HG03354 (cell line): ENCODE measurements around the gene OSGEP.
"Not testable (repeated sequence)": the region's sequence is repeated elsewhere in the genome, so short reads cannot be mapped to it uniquely, and the experiment has no call there.

Experiments used
- ATAC-seq: cut with Tn5 transposase; IDR thresholded peaks from one replicate; pipeline ENCODE4 v1.9.1; 2021; ENCODE audit warnings: mild to moderate bottlenecking; ENCODE audit not compliant: unreplicated experiment, poor library complexity, severe bottlenecking

The OSGEP gene

GRCh38 chr14:20472536-20473169, 18.0 kb upstream of the OSGEP start:
- no peak for ATAC-seq

DNA sequence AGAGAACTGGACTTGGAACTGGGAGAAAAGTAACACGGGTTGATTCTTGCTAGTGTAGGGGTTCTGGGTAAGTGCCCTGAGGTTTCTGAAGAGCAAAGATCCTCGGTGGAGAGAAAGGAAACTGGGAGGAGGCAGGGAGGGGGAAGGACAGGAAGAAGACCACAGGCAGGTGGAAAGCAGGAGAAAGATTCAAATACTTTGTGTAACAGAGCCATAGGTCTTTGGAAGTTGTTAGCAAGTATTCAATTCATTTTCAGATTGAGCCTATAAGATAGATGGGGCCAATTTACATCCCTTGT, 15.9 kb upstream of the OSGEP start:
- no peak for ATAC-seq

DNA sequence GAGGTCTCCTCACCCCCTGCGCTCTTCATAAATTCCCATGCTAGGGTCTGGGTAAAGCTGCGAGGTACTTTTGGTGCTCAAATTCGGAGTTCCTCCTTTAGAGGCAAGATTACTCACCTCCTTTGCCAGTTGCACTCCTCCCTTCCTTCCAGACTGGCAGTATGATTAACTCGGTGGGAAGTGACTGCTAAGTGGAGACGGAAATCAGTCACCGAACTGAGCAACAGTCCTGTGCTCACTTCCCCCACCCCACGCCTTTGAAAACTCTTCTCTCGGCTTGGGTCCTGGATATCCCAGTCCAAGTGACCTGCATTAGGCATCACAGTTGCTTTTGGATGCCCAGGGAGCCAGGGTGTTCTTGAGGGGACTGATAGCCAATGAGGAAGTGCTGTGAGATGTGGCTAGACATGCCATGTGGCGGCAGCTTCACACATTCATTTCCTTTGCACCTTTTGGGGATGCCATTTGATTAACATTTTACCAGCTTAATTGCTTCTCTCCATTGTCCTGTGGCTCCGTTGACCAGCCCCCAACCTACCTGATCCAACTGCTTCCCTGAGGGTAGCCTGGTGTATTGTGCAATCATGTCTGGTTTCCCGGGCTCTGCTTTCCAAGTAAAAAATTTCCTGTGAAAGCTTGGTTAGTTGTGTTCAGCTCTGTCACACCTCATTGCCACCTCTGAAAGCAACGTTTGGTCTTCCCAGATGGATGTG, 15.4 kb upstream of the OSGEP start:
- peak; percentile 36 for ATAC-seq

- ATAC-seq = peak; percentile 94
Measured at GRCh38 chr14:20469242-20469889, 14.8 kb upstream of the OSGEP start, which contains the start of gene PNP. Gene PNP (plus strand): TSS chr14:20469406. CDS start chr14:20469525, 119 bp downstream.

DNA sequence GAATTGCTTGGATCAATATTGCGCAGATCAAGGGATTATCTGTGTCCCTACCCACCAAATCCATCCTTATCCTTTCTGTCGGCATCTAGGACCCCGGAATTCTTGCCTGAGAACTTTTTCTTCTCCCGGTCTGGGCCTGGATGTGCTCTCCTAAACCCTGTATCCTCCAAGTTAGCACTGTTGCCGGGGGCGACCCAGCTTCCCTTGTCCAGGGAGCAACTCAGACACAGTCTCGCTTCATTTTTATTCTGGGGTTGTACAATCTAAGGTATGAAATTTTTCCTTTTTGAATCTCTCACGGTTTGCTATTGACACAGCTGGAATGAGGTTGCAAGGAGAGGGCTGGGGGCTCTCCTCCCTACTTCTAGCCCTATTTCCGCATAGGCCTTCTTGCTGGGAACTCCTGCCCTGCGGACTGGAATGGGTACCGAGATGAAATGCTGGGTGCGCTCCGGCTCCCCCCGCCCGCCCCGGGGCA, 14.2 kb upstream of the OSGEP start:
- no peak for ATAC-seq

DNA sequence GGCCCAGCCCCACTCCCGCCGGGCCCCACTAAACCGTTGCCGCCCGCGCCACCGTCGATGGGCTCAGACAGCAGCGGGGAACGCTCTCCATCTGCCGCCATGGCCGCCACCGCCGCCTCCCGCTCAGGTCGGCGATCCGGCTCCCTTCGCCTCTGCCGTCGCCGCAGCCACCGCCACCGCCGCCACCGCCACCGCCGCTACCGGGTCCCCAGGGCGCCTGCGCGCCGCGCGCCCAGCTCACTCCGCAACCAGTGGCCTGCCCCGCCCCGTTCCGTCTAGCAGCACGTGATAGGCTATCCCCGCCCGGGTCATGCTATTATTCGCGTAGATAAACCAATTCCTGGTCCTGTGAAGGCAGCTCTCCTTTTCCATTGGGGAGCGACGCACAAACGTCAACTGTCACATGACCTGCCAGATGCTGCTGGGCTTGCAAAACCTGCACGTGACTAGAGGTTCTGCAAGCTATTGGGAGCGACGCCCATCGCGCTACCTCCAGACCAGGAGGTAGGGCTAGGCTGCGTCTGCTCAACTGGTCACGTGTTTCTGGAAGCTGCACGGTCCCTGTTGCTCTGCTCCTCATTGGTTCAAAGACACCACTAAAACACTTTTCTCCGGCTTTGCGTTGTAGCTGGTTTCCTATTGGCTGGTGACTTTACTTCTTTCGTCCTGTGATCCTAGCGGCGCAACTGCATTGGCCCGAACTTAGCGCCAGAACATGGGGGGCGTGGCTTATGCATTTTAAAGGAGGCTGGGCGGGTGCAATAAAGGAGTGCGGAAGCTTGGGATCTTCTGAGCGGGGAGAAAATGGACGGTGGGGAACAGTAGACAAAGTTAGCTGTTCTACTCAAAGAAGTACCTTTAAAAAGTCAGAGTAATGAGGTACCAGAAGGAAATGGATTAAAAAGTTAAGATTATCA, 6.9 kb upstream of the OSGEP start, which contains the start of gene PIP4P1:
PIP4P1 (minus strand) TSS at position 210 of the 917 bp plus-strand sequence; CDS start at position 101, 109 bp downstream.
- peak; percentile 94 for ATAC-seq

GRCh38 chr14:20460458-20461224, 6.0 kb upstream of the OSGEP start:
- ATAC-seq = peak; percentile 16

DNA sequence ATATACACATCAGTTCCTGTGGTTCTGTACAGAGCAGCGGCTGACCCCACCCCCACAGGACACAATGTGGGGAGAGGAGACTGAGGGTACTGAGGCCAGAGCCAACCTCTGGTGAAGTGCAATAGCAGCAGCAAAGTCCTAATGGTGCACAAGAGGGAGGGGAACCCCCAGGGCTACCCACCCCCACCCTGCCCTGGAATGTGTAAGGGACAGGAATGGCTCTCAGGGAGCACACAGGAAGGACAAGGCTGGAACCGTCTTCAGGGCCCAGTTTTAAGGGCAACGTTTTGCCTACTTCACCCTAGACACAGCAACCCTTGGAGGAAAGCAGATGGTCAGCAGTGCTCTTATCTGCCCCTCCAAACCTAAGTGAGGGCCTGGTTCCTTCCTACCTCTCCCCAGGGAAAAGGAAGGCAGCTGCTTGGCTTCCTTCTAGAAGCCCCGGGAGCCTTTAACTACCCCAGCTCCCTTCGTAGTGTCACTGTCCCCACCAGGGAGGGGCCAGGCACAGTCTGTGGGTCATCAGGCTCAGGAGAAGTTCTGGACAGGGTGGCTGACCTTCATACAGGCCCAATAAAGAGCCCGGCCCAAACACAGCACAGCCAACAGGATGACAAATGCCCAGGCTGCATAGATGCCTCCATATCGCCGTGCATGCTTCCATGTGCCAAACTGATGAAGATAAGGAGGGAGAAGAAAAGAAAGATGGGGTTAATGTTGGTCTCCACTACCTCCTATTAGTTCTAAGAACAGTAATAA, 3.6 kb upstream of the OSGEP start:
- no peak for ATAC-seq

- no peak for ATAC-seq
Measured at GRCh38 chr14:20456971-20457370, 2.4 kb upstream of the OSGEP start.

DNA sequence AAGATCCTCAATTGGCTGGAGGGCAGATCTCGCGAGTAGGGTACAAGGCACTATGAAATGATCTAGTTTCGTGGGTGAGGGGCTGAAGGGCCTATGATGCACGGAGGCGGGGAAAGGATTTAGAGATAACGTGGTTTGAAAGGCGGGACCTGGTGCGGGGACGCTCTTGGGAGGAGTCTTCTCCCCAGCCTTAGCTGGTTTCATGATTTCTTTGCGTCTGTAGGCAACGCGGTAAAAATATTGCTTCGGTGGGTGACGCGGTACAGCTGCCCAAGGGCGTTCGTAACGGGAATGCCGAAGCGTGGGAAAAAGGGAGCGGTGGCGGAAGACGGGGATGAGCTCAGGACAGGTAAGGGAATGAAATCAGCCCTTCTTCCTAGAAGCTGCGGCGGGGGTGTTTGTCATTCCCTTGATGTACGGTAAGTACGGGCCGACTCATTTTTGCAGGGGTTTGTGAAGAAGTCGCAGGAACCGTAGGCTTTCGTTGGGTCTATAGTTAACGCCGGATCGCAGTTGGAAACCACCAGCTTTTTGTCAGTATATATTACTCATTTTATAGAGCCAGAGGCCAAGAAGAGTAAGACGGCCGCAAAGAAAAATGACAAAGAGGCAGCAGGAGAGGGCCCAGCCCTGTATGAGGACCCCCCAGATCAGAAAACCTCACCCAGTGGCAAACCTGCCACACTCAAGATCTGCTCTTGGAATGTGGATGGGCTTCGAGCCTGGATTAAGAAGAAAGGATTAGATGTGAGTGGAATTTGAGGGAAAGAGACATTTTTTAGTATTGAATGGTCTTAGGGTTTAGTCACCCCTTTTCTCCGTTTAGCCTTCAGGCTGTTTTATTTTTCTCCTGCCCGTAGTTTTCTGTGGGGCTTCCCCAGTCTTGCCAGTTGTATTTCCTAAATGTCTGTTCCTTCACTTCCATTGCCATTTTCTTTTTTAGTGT, 1.0 kb upstream of the OSGEP start:
- peak; percentile 64 for ATAC-seq

- not testable (repeated sequence) for ATAC-seq
Measured at GRCh38 chr14:20452831-20453230, 1.8 kb downstream of the OSGEP start.

GRCh38 chr14:20446889-20447288, 7.7 kb downstream of the OSGEP start:
- ATAC-seq = no peak

DNA sequence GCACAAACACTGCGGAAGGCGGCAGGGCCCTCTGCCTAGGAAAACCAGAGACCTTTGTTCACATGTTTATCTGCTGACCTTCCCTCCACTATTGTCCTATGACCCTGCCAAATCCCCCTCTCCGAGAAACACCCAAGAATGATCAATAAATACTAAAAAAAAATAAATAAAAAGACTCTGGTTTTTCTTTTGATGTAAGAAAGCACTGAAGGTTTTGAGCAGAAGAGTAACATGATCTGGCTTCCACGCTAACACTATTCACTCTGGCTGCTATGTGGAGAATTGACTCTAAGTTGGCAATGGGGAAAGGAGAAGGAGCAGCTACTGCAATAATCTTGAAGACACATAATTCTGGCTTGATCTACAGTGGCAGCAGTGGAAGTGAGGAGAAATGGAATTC, 11.0 kb downstream of the OSGEP start:
- not testable (repeated sequence) for ATAC-seq

- ATAC-seq = no peak
Measured at GRCh38 chr14:20441461-20441860, 13.2 kb downstream of the OSGEP start.

DNA sequence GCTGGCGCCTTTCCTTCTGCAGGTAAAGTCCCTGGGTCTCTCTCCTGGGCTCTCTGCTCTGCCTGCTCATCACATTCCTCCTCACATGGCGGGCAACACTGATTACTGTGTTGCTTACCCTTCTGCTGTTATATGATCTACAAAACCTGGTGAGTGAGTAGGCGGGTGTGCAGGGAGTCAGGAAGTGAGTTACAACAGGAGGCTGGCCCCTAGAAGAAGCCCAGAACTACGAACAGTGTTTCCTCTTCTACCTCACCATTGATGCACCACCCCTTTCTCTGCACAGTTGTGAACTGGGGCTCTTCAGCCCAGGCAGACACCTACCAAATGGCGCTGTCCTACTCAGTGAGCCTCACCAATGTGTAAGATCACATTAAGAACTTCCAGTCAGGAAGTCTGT, 13.7 kb downstream of the OSGEP start:
- no peak for ATAC-seq

DNA sequence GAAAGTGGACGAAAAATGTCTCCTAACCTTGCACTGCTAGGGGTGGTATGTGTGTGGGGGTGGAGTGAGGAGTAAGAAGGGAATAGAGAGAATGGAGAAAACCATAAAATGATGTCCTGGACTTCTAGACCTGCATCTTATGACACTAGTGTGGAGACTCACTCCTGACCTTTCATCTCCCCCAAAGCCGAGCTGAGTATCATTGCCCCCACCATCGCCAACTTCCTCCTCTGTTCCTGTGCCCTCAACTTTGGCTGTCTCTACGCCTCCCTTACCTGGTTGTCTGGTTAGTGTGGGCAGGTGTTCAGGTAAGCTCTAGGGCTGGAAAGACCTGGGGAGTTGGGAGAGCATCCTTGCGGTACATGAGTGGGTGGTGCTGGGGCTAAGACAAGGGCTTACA, 14.1 kb downstream of the OSGEP start:
- no peak for ATAC-seq

- ATAC-seq = peak; percentile 60
Measured at GRCh38 chr14:20438664-20439063, 15.9 kb downstream of the OSGEP start.
